HG02798 (cell line): ENCODE measurements around the gene VIT.
"Not testable (repeated sequence)": the region's sequence is repeated elsewhere in the genome, so short reads cannot be mapped to it uniquely, and the experiment has no call there.

Source experiments
- ATAC-seq: cut with Tn5 transposase; IDR thresholded peaks from one replicate; pipeline ENCODE4 v1.9.1; 2021; ENCODE audit warnings: mild to moderate bottlenecking; ENCODE audit not compliant: unreplicated experiment, poor library complexity

The VIT gene

GRCh38 chr2:36797324-36798070 lies 101.0 kb downstream of the VIT start:
- ATAC-seq = no peak

- no peak for ATAC-seq
Measured at GRCh38 chr2:36798724-36799123, 102.2 kb downstream of the VIT start.

GRCh38 chr2:36800381-36800780 lies 103.9 kb downstream of the VIT start:
- no peak for ATAC-seq

GRCh38 chr2:36801088-36801487 lies 104.6 kb downstream of the VIT start:
- ATAC-seq = no peak

- no peak for ATAC-seq
Measured at GRCh38 chr2:36802952-36803351, 106.4 kb downstream of the VIT start.

GRCh38 chr2:36805635-36806224 lies 109.2 kb downstream of the VIT start:
- ATAC-seq = peak; percentile 60

- no peak for ATAC-seq
Measured at GRCh38 chr2:36807223-36807886, 110.8 kb downstream of the VIT start.

GRCh38 chr2:36808386-36809068 lies 112.0 kb downstream of the VIT start:
- no peak for ATAC-seq

GRCh38 chr2:36809069-36809445 lies 112.5 kb downstream of the VIT start:
- no peak for ATAC-seq

- ATAC-seq = no peak
Measured at GRCh38 chr2:36811071-36811470, 114.6 kb downstream of the VIT start.

- no peak for ATAC-seq
Measured at GRCh38 chr2:36812196-36812595, 115.7 kb downstream of the VIT start.

GRCh38 chr2:36818542-36818941 lies 122.0 kb downstream of the VIT start:
- ATAC-seq = no peak

GRCh38 chr2:36819095-36819711 lies 122.7 kb downstream of the VIT start:
- ATAC-seq = no peak

GRCh38 chr2:36820942-36821605 lies 124.6 kb downstream of the VIT start:
- ATAC-seq = no peak

GRCh38 chr2:36823862-36824261 lies 127.4 kb downstream of the VIT start:
- no peak for ATAC-seq

- ATAC-seq = no peak
Measured at GRCh38 chr2:36824273-36824672, 127.8 kb downstream of the VIT start.

GRCh38 chr2:36824683-36825082 lies 128.2 kb downstream of the VIT start:
- ATAC-seq = not testable (repeated sequence)

GRCh38 chr2:36831185-36831584 lies 134.7 kb downstream of the VIT start:
- no peak for ATAC-seq

- no peak for ATAC-seq
Measured at GRCh38 chr2:36834203-36834602, 137.7 kb downstream of the VIT start.
